ENCODE results near the gene GABRR3.

DNA sequence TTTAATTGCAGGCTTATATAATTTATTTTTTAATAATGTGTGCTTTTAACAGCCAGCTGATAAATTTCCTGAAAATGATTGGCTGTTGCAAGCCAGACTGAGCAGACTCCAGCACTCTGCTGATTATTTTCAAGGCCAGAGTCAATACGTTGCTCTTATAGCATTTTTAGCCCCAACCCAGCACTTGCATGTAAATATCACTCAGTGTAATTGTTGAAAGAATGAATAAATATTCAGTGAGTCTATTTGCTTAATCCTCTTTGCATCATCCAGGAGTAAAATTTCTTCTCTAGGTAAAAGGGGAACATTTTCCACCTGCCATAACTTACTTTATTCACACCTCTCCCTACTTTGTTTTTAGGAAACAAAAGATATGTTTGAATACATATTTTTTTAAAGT lies 2.9 kb downstream of the GABRR3 start:
- TF ChIP-seq, protein P1, sequence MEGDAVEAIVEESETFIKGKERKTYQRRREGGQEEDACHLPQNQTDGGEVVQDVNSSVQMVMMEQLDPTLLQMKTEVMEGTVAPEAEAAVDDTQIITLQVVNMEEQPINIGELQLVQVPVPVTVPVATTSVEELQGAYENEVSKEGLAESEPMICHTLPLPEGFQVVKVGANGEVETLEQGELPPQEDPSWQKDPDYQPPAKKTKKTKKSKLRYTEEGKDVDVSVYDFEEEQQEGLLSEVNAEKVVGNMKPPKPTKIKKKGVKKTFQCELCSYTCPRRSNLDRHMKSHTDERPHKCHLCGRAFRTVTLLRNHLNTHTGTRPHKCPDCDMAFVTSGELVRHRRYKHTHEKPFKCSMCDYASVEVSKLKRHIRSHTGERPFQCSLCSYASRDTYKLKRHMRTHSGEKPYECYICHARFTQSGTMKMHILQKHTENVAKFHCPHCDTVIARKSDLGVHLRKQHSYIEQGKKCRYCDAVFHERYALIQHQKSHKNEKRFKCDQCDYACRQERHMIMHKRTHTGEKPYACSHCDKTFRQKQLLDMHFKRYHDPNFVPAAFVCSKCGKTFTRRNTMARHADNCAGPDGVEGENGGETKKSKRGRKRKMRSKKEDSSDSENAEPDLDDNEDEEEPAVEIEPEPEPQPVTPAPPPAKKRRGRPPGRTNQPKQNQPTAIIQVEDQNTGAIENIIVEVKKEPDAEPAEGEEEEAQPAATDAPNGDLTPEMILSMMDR (IDR thresholded peaks at IDR 0.05 in 8 of 11, conservative IDR thresholded peaks at IDR 0.05 in 3 of 11): no peak
- TF ChIP-seq POLR2AphosphoS5 (IDR thresholded peaks at IDR 0.05): no peak
- TF ChIP-seq POLR2A (IDR thresholded peaks at IDR 0.05): no peak

Data from spleen (tissue), 7 donors.